ENCODE data around the gene GOLGA5.

- TF ChIP-seq SPI1 (IDR thresholded peaks at IDR 0.05; ENCODE audit: low read depth, low read length) = no peak
- TF ChIP-seq POLR2AphosphoS5 (IDR thresholded peaks at IDR 0.05; ENCODE audit: low read depth, low read length) = no peak
- no peak for TF ChIP-seq POLR2A (IDR thresholded peaks at IDR 0.05; ENCODE audit: low read depth, low read length)
- TF ChIP-seq TAF1 (IDR thresholded peaks at IDR 0.05; ENCODE audit: low read depth, low read length) = no peak
- TF ChIP-seq PAX5 (IDR thresholded peaks at IDR 0.05; ENCODE audit: insufficient read depth, low read length, severe bottlenecking) = no peak
Observed at GRCh38 chr14:92774572-92774971, 19.5 kb upstream of the GOLGA5 start.

All from GM12891 (cell line).